GM19238 (cell line): ENCODE data around the gene HMGXB4.

Experiments
- DNase-seq: peaks from one replicate; pipeline ENCODE4 v3.0.0; 2011; ENCODE audit warnings: low spot score; ENCODE audit not compliant: insufficient read length

Gene HMGXB4

DNA sequence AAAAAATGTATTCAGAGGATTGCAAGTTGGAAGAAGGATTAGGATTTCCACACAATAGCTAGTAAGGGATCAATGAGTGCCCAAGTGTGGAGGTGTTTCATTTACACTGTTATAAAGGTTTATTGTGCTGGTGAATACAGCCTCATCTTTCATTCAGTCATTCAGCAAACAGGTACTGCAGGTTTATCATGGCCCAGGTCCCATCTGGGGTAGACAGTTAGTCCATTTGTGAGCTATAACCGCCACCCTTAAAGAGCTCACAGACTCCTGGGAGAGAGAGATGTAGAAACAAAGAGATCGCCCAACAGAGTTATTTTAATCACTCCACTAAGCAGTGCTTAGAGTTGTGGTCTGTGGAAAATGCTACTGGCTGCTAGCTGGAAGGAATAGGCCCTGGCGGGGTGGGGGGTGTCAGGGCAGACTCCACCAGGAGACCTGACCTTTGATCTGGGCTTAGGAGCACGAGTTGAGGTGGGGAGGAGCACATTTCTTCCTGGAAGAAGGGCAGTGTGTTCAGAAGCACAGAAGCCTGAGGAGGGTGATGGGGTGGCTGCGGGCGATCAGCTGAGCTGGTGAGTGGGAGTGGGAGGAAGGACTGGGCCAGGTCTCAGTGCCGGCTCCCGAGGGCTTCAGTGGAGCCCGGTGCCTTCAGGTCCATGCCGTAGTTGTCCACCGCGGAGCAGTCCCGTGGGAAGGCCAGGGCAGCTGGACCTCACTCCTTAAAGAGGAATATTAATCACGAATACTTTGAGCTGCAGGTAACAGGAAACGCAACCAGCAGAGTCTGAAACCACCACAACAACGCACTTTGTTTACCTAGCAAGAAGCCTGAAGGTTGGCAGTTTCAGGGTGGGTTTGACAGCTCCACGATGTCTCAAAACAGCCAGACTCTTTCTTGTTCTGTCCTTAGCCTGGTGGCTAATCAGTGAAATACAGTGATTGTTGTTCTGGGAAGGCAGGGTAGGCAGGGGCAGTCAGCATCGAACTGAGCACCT lies 53.6 kb downstream of the HMGXB4 start:
- DNase-seq, result no peak

DNA sequence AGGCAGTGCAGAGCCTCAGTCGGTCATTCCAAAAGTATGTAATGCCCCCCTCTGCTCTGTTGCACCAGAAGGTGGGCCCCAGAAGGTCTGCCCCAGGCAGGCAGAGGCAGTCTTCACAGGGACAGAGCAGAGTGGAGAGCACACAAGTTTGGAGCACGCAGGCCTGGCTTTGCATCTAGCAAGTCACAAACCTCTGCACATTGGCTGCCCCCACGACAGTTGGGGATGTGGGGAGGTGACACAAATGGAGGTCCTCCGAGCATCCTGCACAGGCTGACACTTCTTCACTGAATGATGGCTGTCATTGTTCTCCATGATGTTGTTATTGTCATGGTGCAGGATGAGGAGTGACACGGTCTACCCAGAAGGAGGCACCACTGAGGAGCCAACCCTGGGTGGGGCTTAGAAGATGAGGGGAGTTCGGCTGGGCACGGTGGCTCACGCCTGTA lies 54.3 kb downstream of the HMGXB4 start:
- DNase-seq, result no peak

DNA sequence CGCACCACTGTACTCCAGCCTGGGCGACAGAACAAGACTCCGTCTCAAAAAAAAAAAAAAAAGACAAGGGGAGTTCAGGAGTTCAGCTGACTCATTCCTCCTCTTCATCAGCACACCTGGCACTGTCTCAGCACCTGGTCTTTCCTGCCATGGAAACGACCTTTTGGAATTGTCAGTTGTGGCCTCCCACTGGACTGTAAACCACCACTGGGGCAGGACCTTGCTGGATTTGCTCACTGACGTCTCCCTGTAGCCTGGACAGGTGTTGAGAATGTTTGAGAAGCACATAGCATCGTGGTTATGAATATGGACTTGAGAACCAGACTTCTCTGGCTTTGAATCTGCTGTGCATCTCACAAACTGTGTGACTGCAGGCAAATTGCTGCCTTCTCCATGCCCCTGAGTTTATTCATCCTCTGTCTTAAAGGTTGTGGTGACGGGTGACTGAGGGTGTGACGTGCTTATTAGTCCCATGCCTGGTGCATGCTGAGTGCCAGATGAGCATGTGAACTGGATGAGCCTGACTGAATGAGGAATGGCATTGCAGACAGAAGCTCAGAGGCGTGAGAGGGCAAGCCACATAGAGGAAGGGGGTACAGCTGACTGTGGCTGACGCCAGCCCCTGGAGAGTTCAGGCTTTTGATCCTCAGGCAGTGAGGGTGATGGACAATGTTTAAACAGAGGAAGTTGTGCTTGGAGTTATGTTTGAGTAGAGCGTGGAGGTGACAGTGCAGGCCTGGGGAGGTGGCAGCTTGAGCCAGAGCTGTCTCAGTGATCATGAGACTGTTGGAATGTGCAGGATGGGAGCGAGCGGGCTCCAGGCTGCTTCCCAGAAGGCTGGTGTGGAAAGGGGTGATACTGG lies 55.1 kb downstream of the HMGXB4 start:
- DNase-seq, result no peak

DNA sequence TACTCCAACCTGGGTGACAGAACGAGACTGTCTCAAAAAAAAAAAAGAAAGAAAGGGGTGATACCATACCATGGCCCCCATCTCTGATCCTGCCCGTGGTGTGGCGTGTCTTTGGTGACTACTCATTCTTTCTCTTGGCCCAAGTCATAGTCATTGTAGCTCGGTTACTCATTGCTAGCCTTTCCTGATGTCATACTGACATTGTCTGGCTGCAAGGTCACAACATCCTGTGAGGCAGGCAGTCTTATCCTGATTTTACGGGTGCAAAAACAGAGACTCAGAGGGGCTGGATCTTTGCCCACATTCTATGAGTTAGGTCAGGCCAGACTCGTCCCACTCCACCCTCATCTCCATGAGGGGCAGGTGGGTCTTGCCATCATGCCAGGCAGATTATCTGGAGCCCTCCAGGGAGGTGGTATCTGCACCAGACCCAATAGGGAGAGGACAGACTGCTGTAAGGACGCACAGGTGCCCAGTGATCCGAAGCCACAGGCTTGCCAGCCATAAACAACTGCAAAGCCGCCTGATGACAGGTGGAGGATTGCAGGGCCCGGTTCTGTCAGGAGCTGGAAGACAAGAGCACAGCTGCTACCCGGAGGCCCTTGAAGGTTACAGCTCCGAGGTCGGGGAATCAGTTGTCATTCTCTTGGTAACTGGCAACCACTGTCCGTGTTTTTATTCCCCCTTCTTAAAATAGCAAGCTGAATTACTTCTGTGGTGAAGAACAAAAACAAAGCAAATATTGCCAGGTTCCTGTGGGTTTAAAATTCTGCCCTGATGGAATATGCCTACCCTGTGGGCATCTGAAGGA lies 56.2 kb downstream of the HMGXB4 start:
- no peak for DNase-seq

DNA sequence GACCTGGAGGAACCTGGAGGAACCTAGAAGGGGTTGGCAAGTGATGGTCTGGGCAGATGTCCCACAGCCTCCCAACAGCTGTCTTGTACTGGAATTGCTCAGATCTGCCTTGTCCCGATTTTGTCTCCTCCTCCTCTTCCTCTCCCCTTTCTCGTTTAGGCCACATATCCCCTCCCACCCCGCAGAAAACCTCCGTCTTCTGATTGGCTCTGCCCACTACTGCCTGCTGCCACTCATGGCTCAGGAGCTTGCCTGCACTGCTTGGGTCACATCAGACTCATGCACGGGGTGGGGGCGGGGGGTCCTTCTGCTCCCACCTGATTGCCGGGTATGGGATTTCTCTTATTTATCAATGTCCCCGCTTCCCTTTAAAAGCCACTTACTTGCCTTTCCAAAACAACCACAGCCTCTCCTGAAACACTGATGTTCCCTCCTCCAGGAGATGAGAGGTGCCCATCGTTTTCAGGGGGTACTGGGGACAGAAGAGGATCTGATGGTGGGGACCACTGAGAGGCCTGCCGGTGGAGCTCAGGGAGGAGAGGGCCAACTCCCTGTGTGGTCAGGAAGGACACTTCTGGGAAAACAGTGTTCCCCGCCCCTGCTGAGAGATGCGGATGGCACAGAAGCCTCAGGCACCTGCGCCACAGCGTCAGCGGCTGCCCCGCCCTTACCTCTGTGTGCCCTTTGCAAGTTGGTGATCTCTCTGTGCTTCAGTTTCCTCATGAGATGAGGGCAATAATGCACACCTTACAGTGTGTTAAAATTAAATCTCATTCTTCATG lies 57.1 kb downstream of the HMGXB4 start:
- DNase-seq, result no peak

DNA sequence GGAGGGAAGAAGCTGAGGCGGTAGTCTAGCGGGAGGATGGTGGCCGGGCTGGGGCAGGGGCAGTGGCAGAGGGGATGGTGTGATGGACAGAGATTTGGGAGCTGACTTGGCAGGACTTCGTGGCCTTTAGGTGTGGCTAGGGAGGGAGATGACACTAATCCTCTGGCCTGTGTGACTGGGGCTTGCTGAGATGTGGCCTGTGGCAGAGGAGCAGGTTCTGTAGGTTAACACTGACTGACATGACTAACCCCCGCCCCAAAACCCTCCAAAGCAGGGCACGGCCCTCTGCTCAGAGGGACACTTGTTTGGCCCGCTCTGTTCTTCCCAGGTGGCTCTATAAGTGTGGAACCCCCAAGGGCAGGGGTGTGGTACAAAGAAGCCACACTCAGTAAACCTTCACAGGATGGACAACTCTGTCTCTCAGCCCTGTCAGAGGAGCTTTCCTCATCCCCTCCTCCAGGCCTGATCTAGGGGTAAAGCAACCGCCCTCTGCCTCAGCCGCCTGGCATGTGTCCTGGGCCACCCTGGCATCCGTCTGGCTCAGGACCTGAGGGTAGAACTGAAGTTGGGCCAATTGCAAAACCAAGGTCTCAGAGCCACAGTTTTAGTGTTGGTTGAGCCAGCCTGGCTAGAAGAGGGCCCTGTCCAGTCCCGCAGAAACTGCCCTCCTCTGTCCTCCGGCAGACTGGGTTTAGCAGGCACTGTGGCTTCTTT lies 58.0 kb downstream of the HMGXB4 start:
- no peak for DNase-seq

DNA sequence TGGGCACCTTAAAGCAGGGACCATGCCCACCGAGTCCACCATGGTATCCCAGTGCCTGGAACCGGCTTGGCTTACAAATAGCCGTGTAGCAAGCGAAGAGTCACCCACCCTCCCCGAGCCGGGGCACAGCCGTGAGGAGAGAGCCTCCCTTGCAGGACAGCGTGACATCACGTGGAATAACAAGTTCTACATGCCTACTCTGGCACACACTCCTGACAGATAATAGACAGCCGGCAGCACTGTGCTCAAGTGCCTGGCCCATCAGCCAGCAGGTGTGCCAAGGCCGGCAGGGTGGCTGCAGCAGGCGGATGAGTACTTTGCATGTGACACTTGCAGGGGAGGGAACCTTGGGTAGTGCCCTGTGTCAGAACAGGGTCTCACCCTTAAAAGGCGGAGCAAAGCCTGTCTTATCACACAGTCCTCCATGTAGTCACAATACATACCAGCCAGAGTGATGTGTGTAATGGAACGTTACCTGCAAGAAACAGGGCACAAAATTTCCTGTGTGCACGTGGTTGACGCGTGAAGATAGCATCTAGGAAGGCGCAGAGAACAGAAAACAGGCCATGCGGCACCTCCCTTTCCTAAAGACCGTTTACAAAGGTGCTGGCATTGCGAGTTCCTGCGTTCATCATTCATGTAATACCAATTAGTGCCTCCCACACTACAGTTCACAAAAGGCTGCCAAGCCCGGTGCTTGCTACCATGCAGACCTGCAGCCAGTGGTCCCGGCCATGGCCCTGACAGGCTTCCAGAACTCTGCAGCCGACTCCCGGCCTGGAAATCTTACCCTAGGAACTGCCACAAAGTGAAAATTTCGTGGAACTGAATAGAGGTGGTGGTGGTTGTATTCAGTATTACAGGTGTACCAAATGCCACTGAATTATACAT lies 58.8 kb downstream of the HMGXB4 start:
- no peak for DNase-seq

DNA sequence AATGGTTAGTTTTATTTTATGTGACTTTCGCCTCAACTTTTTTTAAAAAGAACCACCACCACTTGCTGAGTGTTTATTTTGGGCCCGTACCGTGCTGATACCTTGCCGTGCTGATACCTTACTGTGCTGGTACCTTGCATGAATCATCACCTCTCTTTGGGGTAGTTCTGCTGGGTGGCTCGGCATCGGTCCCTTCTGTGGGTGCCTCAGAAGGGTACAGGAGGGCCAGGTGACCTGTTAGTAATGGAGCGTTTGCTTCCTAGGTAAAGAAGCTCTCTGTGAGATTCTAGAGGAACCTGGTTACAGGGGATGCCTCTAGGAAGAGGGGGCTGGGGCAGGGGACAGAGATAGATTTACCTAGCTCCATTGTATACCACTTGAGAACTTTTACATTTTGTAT lies 59.5 kb downstream of the HMGXB4 start:
- DNase-seq, result no peak

DNA sequence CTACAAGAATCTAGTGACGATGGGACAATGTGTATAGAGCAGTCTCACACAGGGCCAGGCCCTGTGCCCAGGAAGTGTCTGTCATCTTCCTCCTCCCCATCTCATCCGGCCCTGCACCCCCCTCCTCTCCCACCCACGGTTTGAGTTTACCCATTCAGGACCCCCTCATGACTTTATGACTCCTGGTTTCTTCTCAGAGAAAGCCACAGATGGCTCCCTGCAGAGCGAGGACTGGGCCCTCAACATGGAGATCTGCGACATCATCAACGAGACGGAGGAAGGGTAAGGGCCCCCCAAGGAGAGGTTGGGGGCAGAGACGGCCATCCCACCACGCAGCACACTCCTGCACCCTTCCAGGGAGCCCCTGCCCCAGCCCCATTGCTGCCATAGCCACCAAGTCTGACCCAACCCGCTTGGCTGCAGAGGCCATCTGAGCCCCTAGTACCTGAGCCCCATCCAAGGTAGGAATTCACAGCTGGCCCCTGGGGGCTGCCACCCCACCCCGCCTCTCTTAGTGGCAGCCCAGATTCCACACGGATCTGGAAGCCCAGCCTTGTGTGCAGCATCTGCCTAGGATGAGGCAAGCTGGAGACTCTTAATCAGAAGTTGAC lies 60.5 kb downstream of the HMGXB4 start:
- no peak for DNase-seq

DNA sequence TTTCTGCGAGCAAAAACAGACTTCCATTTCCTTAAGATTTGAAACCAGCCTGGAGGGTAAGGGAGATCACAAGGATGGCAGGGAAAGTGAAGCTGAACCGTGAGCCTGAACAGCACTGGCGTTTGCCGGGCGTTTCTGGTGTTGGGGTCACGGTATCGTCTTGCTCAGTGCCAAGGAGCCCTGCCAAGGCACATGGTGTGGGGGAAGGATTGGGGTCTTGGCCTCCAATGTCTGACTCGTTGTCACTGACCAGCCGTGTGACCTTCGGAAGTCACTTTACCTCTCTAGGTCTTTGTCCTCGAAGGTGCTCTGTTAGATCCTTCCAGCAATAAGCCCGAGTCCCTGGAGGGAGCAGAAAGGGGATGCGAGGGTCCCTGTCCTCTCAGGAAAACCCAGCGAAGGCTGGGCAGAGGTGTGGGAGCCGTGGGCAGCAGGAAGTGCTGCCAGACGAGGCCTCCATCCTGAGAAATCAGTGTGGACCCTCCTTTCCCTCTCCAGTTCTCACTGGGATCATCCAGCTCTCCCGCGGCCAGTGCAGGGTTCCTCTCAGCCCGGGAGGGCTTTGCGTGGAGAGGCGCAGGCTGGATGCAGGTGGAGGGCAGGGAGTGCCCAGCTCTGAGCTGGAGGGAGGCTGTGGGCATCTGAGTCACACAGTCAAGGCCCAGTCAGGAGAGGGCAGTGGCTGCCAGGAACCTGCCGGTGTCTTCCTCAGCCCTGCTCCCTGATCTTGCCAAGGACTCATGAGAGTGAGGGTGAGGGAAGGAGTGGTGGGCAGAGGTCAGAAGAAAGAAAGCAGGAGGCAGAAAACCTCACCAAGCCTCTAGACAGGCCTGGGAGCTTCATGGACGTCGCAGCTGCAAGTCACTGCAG lies 61.3 kb downstream of the HMGXB4 start:
- no peak for DNase-seq

DNA sequence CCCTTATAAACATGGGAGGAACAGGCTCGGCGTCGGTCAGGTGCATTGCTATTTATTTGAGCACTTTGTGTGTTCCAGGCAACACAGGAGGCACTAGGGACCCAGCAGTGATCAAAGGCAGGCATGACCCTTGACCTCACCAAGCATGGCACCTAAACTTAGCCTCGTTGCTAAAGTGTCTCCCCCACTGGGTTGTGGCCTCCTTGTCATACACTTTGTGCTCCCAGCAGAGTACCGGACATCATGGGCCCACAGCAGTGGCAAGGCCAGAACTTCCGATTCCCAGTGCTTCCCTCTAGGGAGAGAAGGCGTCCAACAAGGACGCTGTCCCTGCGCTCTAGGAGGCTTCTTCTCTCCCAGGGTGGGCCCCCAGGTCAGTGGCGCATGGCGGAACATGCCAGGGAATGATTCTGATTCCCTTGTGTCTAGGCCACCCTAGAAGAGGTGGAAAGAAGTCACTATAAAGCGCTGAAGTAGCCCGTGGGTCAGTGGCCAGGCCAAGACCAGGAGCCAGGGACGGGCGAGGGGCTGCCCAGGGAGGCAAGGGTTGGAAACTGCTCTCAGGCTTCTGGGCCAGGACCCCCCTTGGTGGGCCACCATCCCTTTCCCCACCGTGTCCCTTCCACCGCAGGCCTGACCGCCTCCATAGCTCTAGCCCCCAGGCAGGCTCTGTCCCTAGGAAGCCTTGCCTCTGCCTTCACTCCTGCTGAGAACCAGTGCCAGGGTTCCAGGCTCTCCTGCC lies 62.1 kb downstream of the HMGXB4 start:
- DNase-seq, result no peak

DNA sequence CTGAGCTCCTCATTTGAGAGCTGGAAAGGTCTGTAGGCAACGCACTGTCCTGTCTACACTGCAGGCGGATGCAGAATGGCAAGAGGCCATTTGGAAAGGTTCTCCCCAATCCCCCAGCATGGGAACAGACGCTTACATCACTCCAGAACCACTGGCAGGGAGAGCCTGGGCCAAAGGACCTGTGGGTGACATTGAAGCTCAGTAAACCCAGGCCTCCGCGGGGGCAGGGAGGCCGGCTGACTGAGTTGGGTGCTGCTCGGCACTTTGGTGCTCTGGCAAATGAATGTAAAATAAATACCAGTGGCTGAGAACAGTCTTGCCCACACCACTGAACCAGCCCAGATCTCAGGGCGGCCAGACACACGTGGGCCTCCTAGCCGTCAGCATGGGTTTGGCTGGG lies 64.8 kb downstream of the HMGXB4 start:
- DNase-seq, result no peak

DNA sequence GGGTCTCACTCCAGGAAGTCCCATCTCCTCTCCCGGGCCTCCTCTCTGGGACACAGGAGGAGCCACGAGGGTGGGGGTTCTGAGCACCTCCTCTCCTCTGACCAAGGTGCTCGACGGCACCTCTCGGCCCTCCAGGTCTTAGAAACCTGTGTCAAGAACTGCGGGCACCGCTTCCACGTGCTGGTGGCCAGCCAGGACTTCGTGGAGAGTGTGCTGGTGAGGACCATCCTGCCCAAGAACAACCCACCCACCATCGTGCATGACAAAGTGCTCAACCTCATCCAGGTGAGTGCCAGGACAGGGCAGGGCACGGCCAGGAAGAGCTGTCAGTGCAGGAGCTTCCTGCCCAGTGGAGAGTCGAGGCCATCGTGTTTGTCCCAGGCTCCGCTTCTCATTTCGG lies 65.6 kb downstream of the HMGXB4 start:
- DNase-seq, result no peak

DNA sequence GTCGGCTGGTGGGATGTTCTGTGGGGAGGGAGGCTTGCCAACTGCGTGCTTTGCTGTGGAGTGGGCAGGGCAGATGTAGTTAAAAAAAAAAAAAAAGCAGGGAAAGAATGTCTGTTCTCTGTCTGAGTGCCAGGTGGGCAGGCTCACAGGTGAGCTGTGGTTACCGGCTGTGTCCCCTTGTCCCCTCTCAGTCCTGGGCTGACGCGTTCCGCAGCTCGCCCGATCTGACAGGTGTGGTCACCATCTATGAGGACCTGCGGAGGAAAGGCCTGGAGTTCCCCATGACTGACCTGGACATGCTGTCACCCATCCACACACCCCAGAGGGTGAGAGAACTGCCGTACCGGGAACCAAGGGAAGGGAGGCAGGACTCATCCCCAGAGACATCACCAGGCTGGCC lies 66.0 kb downstream of the HMGXB4 start:
- no peak for DNase-seq

DNA sequence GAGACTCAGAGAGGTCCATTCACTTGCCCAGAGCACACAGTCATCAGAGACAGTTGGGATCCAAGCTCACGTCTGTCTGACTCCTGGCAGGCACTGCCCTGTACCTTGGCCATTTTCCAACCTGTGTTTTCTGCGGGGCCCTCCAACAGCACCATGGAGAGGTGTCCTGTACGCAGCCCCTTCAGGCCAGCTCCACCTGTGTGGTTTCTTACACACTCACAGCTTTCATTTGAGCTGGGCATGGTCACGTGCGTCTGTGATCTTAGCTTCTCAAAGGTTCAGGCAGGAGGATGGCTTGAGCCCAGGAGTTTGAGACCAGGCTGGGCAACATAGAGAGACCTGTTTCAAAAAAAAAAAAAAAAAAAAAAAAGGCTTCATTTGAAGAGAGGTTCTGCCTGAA lies 66.8 kb downstream of the HMGXB4 start:
- no peak for DNase-seq

DNA sequence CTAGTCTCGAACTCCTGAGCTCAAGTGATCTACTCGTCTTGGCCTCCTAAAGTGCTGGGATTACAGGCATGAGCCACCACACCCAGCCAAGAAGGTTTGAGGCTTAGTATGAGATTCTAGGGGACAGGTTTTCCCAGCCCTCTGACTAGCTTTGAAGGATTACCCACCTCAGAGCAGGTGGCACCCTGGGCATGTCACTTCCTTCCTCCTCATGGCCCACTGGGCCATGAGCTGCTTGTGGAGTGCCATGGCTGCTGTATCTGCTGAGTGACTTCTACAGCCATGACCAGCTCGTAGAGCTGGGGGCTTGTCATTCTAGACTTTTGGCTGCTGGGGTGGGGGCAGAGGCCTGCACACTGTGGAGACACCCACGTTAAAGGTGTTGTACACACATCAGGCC lies 67.5 kb downstream of the HMGXB4 start:
- no peak for DNase-seq

DNA sequence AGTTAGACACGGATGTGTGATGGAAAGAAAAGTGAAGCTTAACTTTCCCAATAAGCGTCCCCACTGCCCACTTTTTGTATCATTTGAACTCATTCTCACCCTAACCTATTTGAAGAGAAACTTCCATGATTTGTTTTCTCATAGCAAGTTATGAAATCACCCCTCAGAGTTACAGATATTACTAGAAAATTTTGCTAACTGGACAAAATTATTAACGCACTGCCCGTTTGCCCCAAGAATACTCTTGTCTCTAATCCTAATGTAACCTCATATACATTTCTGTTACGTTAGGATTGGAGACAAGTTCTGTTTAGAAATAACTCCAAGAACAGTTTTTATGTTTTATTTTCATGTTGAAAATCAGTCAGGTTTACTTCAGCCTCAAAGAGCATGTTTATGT lies 67.9 kb downstream of the HMGXB4 start:
- no peak for DNase-seq
